Cardiac fibroblast (primary cell): ENCODE measurements around the gene ZFP36.

Experiments used
- DNase-seq, 2 donors: peaks; one replicate each; pipeline versions ENCODE4 v3.0.0 to v3.0.0-alpha.2; 2010; ENCODE audit warnings: low read depth in 2 of 2
- H3K4me3 ChIP-seq, 2 donors: replicated peaks in 1 of 2; 1 replicate in 1 of 2; 2 replicates in 1 of 2; pipeline ENCODE4 v1.5.1; 2011; ENCODE audit warnings: low read depth in 2 of 2, low read length in 2 of 2, mild to moderate bottlenecking in 2 of 2, moderate library complexity in 1 of 2
- TF ChIP-seq, protein P1 (sequence below): IDR thresholded peaks from one replicate; pipeline ENCODE4 v1.5.1; 2011; ENCODE audit warnings: low read depth, mild to moderate bottlenecking, low read length, inconsistent platforms

The ZFP36 gene

DNA sequence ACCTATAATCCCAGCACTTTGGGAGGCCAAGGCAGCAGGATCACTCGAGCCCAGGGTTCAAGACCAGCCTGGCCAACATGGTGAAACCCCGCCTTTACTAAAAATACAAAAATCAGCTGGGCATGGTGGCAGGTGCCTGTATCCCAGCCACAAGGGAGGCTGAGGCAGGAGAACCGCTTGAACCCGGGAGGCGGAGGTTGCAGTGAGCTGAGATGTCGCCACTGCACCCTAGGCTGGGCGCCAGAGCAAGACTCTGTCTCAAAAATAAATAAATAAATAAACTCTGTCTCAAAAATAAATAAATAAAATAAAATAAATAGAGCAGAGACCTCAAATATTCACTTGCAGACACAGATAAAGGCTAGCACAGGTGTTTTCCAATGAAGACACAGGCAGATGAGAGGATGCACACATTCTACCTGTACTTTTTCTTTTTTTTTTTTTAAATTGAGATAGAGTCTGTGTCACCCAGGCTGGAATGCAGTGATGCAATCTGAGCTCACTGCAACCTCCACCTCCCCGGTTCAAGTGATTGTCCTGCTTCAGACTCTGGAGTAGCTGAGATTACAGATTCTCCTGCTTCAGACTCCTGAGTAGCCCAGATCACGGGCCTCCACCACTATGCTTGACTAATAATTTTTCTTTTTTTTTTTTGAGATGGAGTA is 31.8 kb downstream of the ZFP36 start:
- TF ChIP-seq, protein P1, sequence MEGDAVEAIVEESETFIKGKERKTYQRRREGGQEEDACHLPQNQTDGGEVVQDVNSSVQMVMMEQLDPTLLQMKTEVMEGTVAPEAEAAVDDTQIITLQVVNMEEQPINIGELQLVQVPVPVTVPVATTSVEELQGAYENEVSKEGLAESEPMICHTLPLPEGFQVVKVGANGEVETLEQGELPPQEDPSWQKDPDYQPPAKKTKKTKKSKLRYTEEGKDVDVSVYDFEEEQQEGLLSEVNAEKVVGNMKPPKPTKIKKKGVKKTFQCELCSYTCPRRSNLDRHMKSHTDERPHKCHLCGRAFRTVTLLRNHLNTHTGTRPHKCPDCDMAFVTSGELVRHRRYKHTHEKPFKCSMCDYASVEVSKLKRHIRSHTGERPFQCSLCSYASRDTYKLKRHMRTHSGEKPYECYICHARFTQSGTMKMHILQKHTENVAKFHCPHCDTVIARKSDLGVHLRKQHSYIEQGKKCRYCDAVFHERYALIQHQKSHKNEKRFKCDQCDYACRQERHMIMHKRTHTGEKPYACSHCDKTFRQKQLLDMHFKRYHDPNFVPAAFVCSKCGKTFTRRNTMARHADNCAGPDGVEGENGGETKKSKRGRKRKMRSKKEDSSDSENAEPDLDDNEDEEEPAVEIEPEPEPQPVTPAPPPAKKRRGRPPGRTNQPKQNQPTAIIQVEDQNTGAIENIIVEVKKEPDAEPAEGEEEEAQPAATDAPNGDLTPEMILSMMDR = no peak
- no peak overlapping the region for H3K4me3 ChIP-seq
- peak in 1 of 2 donors; percentile 64 for DNase-seq

GRCh38 chr19:39444598-39445195 is 38.0 kb downstream of the ZFP36 start:
- TF ChIP-seq, protein P1 = no peak
- H3K4me3 ChIP-seq = peak overlapping the region; percentile 98 to 99
- DNase-seq = peak in 1 of 2 donors; percentile 47

DNA sequence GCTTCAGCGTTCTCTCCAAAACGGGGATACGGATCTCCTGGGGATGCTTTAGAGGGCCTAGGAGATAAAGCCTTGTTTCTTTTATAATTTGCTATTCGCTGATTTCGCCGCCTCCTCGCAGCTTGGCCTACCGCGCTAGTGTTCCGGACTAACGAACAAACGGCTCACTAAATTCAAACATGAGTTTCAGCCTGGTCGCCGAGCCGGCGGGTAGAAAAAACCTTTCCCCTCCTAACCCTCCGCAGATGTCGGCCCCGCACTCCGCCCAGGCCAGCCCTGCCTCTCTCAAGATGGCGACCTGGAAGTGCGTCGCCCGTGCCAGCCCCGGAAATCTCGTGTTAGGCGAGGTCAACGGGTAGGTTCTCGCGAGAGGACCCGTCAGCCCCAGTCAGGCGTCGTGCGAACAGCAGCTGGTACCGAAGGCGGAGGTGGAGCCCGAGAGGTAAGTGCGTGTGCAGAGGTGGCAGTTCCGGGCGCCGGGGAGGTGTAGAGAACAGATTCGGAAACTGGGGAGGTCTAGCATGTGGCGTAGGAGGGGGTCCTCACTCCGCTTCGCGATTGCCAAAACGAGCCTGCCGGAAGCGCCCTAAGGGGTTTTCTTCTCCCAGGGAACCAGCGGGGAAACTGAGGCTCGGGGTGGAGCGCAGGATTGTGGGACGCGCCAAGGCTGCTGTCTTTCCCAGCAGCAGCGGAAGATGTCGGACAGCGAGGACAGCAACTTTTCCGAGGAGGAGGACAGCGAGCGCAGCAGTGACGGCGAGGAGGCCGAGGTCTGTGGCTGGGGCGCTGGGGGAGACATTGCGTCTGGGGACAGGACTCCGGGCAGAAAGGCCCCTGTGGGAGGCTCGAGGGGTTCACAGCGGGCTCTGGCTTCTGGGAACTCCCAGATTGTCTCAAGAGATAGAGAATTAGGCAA is 38.8 kb downstream of the ZFP36 start, which contains the start of gene SUPT5H:
Gene SUPT5H (plus strand): TSS at position 387 of the 916 bp plus-strand sequence. CDS start 309 bp downstream, at position 696.
- TF ChIP-seq, protein P1 = no peak
- DNase-seq = peak; percentile 99
- peak within 1 kb of the TSS; percentile 98 to 99 for H3K4me3 ChIP-seq

DNA sequence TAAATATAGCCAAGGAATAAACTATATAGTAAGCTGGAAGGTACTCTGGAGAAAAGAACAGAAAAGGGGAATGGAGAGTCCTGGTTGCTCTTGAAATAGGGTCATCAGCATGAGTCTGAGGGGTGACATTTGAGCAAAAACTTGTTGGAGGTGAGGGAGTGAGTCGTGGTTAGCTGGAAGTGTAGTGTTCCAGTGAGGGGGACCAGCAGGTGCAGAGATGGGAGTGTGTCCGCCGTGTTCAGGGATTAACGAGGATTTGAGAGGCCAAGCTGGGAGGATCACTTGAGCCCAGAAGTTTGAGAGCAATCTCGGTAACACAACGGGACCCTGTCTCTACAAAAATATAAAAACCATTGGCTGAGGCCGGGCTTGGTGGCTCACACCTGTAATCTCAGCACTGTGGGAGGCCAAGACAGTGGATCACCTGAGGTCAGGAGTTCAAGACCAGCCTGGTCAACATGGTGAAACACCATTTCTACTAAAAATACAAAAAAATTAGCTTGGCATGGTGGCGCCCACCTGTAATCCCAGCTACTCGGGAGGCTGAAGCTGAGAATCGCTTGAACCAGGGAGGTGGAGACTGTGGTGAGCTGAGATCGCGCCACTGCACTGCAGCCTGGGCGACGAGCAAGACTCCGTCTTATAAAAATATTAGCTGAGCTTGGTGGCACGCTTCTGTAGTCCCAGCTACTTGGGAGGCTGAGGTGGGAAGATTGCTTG is 39.9 kb downstream of the ZFP36 start:
- no peak for DNase-seq
- TF ChIP-seq, protein P1 = no peak

GRCh38 chr19:39448271-39448670 is 41.6 kb downstream of the ZFP36 start:
- DNase-seq = peak in 1 of 2 donors; percentile 39
- no peak overlapping the region for H3K4me3 ChIP-seq
- TF ChIP-seq, protein P1 = no peak

More for the DNA sequence above, 39.9 kb downstream of the ZFP36 start:
- H3K4me3 ChIP-seq = peak overlapping the region; percentile 98 to 99
